ENCODE data around the gene FOSL1. TPM values are rescaled to one million over a fixed set of nuclear protein-coding genes. Genes with fewer than 3 reads are reported as not detected.

The FOSL1 gene
- total RNA-seq, 1 donor from 2014 or later: 0.47 TPM

DNA sequence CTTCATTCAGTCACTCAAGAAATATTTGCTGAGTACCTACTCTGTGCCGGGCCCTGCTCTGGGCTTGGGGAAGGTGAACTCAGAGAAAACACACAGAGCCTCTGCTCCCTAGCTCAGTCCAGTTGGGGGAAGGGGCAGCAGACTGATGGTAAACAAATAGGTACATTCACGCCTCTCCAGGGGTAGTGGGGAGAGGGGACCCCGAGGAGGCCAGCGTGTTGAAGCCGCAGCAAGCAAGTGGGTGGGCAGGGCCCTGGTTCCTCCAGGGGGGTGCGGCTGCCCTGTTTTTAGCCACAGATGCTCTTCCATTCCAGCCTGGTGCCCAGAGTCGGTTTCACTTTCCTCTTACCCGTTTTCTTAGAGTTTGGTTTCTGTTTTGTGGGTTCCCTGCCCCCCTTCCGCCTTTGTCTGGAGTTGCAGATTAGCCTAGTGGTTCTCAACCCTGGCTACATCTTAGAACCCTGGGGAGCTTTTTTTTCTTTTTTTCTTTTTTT, 27.8 kb upstream of the FOSL1 start:
- intact Hi-C loops (cut with micrococcal nuclease): no loop called here
- TF ChIP-seq, protein P1, sequence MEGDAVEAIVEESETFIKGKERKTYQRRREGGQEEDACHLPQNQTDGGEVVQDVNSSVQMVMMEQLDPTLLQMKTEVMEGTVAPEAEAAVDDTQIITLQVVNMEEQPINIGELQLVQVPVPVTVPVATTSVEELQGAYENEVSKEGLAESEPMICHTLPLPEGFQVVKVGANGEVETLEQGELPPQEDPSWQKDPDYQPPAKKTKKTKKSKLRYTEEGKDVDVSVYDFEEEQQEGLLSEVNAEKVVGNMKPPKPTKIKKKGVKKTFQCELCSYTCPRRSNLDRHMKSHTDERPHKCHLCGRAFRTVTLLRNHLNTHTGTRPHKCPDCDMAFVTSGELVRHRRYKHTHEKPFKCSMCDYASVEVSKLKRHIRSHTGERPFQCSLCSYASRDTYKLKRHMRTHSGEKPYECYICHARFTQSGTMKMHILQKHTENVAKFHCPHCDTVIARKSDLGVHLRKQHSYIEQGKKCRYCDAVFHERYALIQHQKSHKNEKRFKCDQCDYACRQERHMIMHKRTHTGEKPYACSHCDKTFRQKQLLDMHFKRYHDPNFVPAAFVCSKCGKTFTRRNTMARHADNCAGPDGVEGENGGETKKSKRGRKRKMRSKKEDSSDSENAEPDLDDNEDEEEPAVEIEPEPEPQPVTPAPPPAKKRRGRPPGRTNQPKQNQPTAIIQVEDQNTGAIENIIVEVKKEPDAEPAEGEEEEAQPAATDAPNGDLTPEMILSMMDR (IDR thresholded peaks at IDR 0.05; ENCODE audit: borderline replicate concordance): no peak
- Histone ChIP-seq H3K4me3 (no peak overlapping the region), H3K4me1 (no peaks in the 10 kb centered on the region), H3K27me3 (ENCODE audit: low read depth) (no peaks in the 10 kb centered on the region), H3K36me3 (peaks cover 5% of the 10 kb centered on the region), H3K9me3 (replicated peaks) (no peaks in the 10 kb centered on the region), H3K27ac (replicated peaks) (no peak overlapping the region)
- DNase-seq: no peak

DNA sequence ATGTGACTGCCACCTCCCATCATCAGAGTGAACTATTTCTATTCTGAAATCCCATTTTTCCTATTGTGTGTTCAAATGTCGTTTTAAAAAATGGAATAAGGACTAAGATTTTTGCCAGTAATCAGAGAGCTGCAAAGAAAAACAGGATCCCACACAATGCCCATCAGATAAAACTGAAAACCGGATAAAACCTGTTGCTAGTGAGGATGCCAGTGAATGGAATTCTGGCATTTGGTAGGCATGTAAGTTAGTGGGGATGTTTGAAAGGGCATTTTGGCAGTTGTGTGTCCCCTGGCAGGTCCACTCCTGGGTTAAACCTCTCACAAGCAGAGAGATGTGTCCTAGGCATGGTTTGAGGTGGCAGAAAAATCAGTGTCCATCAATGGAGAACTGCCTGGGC, 25.2 kb upstream of the FOSL1 start:
- intact Hi-C loops (cut with micrococcal nuclease): no loop called here
- TF ChIP-seq, protein P1 (IDR thresholded peaks at IDR 0.05; ENCODE audit: borderline replicate concordance): no peak
- Histone ChIP-seq H3K4me3 (no peak overlapping the region), H3K36me3 (peaks cover 23% of the 10 kb centered on the region), H3K9me3 (replicated peaks) (no peaks in the 10 kb centered on the region), H3K27ac (replicated peaks) (no peak overlapping the region), H3K27me3 (ENCODE audit: low read depth) (no peaks in the 10 kb centered on the region), H3K4me1 (peaks cover 9% of the 10 kb centered on the region)
- DNase-seq: no peak

DNA sequence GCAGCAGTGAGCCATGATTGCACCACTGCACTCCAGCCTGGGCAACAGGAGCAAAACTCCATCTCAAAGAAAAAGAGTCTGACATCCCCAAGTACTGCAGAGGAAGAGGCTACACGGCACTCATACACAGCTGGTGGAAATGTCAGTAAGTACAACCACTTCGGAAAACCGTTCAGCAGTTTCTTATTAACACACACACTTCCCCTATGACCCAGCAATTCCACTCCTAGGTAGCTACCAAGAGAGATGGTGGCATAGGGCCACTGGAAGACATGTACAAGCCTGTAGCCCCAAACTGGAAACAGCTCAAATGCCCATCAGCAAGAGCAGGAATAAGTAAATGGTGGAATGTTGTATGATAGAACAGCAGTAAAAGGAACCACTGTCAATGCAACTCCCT, 22.4 kb upstream of the FOSL1 start:
- Histone ChIP-seq H3K36me3 (peaks cover 27% of the 10 kb centered on the region), H3K27ac (replicated peaks) (no peak overlapping the region), H3K4me1 (peaks cover 32% of the 10 kb centered on the region), H3K4me3 (no peak overlapping the region), H3K27me3 (ENCODE audit: low read depth) (no peaks in the 10 kb centered on the region), H3K9me3 (replicated peaks) (no peaks in the 10 kb centered on the region)
- intact Hi-C loops (cut with micrococcal nuclease): no loop called here
- TF ChIP-seq, protein P1 (IDR thresholded peaks at IDR 0.05; ENCODE audit: borderline replicate concordance): no peak
- no peak for DNase-seq

DNA sequence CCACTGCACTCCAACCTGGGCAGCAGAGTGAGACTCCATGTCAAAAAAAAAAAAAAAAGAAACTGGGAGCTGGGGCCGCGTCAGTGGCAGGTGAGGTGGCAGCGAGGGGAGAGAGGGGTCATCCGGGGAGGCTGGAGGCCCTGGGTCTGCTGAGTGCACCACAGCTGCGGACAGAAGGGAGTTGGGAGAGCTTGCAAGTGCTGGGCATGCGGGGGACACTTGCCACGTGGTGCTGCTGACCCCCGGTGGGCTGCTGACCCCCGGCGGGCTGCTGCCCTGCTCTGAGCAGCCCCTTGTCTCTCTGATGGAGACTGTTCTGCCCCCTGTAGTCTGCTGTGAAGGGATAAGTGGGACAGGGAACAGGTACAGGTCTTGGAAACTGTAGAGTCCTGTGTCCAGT, 21.7 kb upstream of the FOSL1 start:
- DNase-seq: no peak
- Histone ChIP-seq H3K36me3 (peaks cover 32% of the 10 kb centered on the region), H3K4me1 (peaks cover 38% of the 10 kb centered on the region), H3K9me3 (replicated peaks) (no peaks in the 10 kb centered on the region), H3K27me3 (ENCODE audit: low read depth) (no peaks in the 10 kb centered on the region), H3K27ac (replicated peaks) (no peak overlapping the region), H3K4me3 (no peak overlapping the region)
- intact Hi-C loops (cut with micrococcal nuclease): no loop called here
- TF ChIP-seq, protein P1 (IDR thresholded peaks at IDR 0.05; ENCODE audit: borderline replicate concordance): no peak

DNA sequence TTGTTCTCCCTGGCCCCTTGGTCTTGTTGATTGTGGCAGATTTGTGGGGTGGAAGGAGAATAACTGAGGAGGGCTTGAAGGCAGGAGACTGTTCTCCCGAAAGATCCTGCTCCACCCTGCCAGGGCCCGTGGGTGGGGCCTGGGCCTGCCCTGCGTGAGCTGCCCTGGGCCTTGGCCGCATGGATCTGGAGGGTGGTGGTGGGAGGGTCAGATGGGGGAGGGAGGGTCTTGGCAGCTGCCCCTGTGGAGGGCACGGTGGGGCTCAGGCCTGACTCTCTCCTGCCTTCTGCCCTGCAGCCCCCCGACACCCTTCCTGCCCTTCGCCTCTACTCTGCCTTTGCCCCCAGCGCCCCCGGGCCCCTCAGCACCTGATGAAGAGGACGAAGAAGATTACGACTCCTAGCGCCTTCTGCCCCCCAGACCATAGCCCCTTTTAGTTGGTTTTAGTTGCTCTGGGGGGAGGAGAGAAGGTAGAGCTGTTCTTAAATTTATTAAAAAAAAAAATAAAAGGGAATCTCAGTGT, 20.9 kb upstream of the FOSL1 start:
- no peak overlapping the region for H3K27ac ChIP-seq (replicated peaks)
- H3K4me1 ChIP-seq: peaks cover 46% of the 10 kb centered on the region
- TF ChIP-seq, protein P1 (IDR thresholded peaks at IDR 0.05; ENCODE audit: borderline replicate concordance): no peak
- peak overlapping the region; percentile 100 for H3K4me3 ChIP-seq
- no peaks in the 10 kb centered on the region for H3K27me3 ChIP-seq (ENCODE audit: low read depth)
- H3K36me3 ChIP-seq: peaks cover 32% of the 10 kb centered on the region
- no peaks in the 10 kb centered on the region for H3K9me3 ChIP-seq (replicated peaks)
- intact Hi-C loops (cut with micrococcal nuclease): no loop called here
- no peak for DNase-seq
